CD8-positive, alpha-beta memory T cell (primary cell): ENCODE results near the gene PSME4. TPM values are rescaled to one million over a fixed set of nuclear protein-coding genes. Genes with fewer than 3 reads are reported as not detected.
"Not testable (repeated sequence)": the region's sequence is repeated elsewhere in the genome, so short reads cannot be mapped to it uniquely, and the experiment has no call there.

Experiments
- CTCF ChIA-PET: fragments of 350-600 bp; sonication (Branson Sonifier 250); formaldehyde crosslinking; loops from one replicate; lab custom pipeline; 2021; ENCODE audit warnings: antibody characterized with exemption; lab: Charles Lee
- POLR2A ChIA-PET: fragments of 350-600 bp; sonication (Branson Sonifier 250); formaldehyde crosslinking; loops from one replicate; lab custom pipeline; 2021; ENCODE audit warnings: antibody characterized with exemption; lab: Charles Lee
- DNase-seq, 5 donors: peaks; one replicate each; pipeline versions ENCODE4 v3.0.0 to v3.0.0-alpha.2; 2020 to 2022; ENCODE audit warnings: mixed read lengths in 1 of 5
- H3K27ac ChIP-seq: one replicate; pipeline ENCODE4 v1.7.0; 2013; ENCODE audit warnings: low read depth, mild to moderate bottlenecking, low read length, moderate library complexity
- H3K27me3 ChIP-seq: 2 replicates; pipeline ENCODE4 v1.7.0; 2013; ENCODE audit warnings: low read length, mild to moderate bottlenecking; ENCODE audit not compliant: insufficient read depth, poor library complexity, severe bottlenecking
- H3K36me3 ChIP-seq: 2 replicates; pipeline ENCODE4 v1.7.0; 2013; ENCODE audit warnings: mild to moderate bottlenecking, low read length, moderate library complexity; ENCODE audit not compliant: insufficient read depth
- H3K4me1 ChIP-seq: 2 replicates; pipeline ENCODE4 v1.7.0; 2013; ENCODE audit warnings: mild to moderate bottlenecking, low read length, moderate library complexity; ENCODE audit not compliant: insufficient read depth
- H3K4me3 ChIP-seq: 2 replicates; pipeline ENCODE4 v1.7.0; 2013; ENCODE audit warnings: mild to moderate bottlenecking, low read length
- H3K9me3 ChIP-seq: 2 replicates; pipeline ENCODE4 v1.7.0; 2013; ENCODE audit warnings: mild to moderate bottlenecking, low read length
- H3K27ac Mint-ChIP-seq, 8 donors: one replicate each; pipeline ENCODE4 v1.8.0; 2020 to 2021; ENCODE audit warnings: mixed read lengths in 8 of 8, mild to moderate bottlenecking in 6 of 8, inconsistent platforms in 3 of 8, moderate library complexity in 3 of 8
- H3K27me3 Mint-ChIP-seq, 2 donors: one replicate each; pipeline ENCODE4 v1.8.0; 2020 to 2021; ENCODE audit warnings: mixed read lengths in 2 of 2, mild to moderate bottlenecking in 1 of 2, moderate library complexity in 1 of 2
- H3K36me3 Mint-ChIP-seq, 3 donors: one replicate each; pipeline ENCODE4 v1.8.0; 2020 to 2021; ENCODE audit warnings: mixed read lengths in 3 of 3, inconsistent platforms in 1 of 3, mild to moderate bottlenecking in 1 of 3
- H3K4me1 Mint-ChIP-seq, 3 donors: one replicate each; pipeline ENCODE4 v1.8.0; 2020 to 2021; ENCODE audit warnings: mixed read lengths in 3 of 3, inconsistent platforms in 1 of 3, mild to moderate bottlenecking in 1 of 3
- H3K4me3 Mint-ChIP-seq, 7 donors: one replicate each; pipeline ENCODE4 v1.8.0; 2020 to 2021; ENCODE audit warnings: mixed read lengths in 7 of 7, mild to moderate bottlenecking in 6 of 7, moderate library complexity in 4 of 7, inconsistent platforms in 2 of 7
- H3K9me3 Mint-ChIP-seq, 5 donors: one replicate each; pipeline ENCODE4 v1.8.0; 2020 to 2022; ENCODE audit warnings: mixed read lengths in 5 of 5, mild to moderate bottlenecking in 3 of 5, moderate library complexity in 2 of 5, inconsistent platforms in 1 of 5
- polyA plus RNA-seq: library from polyadenylated mRNA; unstranded; fragments of 300-500 nt; fragmentation: Illumina TruSeq; gene quantifications from one replicate; pipeline ENCODE4 v1.2.3, GENCODE V29; 2021
- total RNA-seq, 2 experiments: library from RNA; stranded (reverse); gene quantifications; one replicate each; pipeline ENCODE4 v1.2.3, GENCODE V29; 2021

Gene PSME4
- total and polyA plus RNA-seq, 3 experiments from 2014 or later = 6.2 to 49.9 (median 48.0) TPM

DNA sequence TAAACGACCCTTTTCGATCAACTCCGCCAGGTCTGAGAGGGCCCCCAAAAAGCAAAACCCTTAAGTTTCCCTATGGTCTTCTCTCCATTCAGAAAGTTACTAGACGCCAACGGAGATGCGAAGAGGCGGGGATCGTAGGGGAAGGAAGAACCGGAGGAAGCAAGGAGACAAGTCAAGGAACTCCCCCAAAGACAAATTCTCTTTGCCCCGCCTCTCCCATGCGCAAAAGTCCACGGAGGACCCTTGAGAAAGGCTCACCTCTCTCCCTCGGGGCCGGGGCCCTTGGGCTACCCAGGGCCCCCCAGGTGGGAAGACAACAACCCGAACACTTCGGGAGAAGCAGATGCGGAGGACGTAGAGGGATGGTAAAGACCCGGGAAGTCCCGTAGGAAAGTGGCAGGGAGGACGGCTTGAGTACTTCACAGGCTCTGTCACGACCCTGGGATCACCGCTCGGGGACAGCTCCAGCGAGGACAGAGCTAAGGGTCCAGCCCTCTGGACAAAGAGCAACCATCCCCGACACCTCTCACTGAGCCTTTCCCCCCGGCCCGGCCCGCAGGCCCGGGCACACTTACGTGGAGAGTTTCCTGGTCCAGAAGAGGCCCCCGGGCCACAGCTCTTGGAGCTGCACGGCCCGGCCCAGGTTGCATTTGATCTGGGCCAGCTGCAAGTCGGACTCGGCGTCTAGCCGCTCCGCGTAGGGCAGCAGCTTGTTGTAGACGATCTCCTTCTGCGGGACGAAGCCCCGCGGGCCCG lies 647 bp downstream of the PSME4 start:
- POLR2A ChIA-PET = interaction anchor here (0.8 to 3.8 kb wide), 4 partner anchors 25 to 146 kb away, joined by 3 to 23 read pairs (median 6); partner anchors contain the start of gene ACYP2

DNA sequence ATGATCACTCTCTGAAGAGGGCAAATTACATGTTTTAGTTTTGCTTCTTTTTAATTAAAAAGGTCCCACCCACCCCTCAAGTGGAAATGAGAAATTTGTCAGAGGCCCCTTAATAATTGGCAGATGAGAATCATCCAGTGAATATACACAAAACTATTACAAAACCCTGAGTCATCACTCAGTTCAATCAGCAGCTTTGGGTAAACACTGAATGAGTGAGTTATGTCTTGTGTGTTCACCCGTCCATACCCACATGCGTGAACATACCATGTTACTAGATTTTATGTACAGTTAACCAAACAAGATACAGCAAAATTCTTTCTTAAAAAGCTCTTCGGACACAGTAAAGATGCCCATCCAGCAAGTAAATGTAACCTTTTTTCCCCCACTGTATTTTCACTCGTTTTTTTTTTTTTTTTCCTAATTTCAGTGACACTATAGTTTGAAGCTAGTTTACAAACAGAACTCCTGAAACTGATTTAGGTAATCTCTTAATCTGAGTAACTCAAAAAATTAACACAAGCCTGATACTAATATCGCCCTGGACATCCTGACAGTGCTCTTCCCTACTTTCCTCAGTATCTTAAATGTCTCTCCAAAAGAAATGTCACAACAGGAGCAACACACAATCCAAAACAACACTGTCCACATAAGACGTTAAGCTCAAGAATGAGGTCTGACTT lies 1.4 kb downstream of the PSME4 start:
- no peak for DNase-seq
- ChIA-PET POLR2A (interaction anchor here (0.5 to 3.8 kb wide), 4 partner anchors 17 to 146 kb away, joined by 3 to 23 read pairs (median 6); partner anchors contain the start of gene ACYP2), CTCF (interaction anchor here (1.0 to 3.6 kb wide), 5 partner anchors 10 to 84 kb away, joined by 3 to 9 read pairs (median 5); no protein-coding TSS in a partner anchor)
- Histone ChIP-seq H3K27ac (peak overlapping the region; percentile 92), H3K36me3 (no peaks in the 10 kb centered on the region), H3K9me3 (no peaks in the 10 kb centered on the region), H3K27me3 (no peaks in the 10 kb centered on the region), H3K4me1 (peaks cover 48% of the 10 kb centered on the region), H3K4me3 (peak overlapping the region; percentile 87)
- no peaks in the 10 kb centered on the region for H3K27me3 Mint-ChIP-seq
- H3K4me3 Mint-ChIP-seq = peak overlapping the region; percentile 89 to 97 (median 94)
- peaks cover 0 to 32% (median 10%) of the 10 kb centered on the region in 3 donors for H3K36me3 Mint-ChIP-seq
- peak overlapping the region; percentile 83 to 99 (median 94) for H3K27ac Mint-ChIP-seq
- peaks cover 59 to 70% (median 62%) of the 10 kb centered on the region in 3 donors for H3K4me1 Mint-ChIP-seq
- no peaks in the 10 kb centered on the region for H3K9me3 Mint-ChIP-seq

More for the DNA sequence above, 647 bp downstream of the PSME4 start:
- H3K27me3 ChIP-seq = no peaks in the 10 kb centered on the region
- Mint-ChIP-seq H3K4me1 (peaks cover 55 to 68% (median 59%) of the 10 kb centered on the region in 3 donors), H3K27me3 (no peaks in the 10 kb centered on the region), H3K27ac (peak overlapping the region; percentile 83 to 99 (median 94)), H3K9me3 (no peaks in the 10 kb centered on the region), H3K36me3 (peaks cover 3 to 38% (median 13%) of the 10 kb centered on the region in 3 donors), H3K4me3 (peak overlapping the region; percentile 89 to 97 (median 94))
- H3K9me3 ChIP-seq = no peaks in the 10 kb centered on the region
- CTCF ChIA-PET = interaction anchor here (1.0 to 3.6 kb wide), 3 partner anchors 17 to 43 kb away, joined by 3 to 9 read pairs (median 5); no protein-coding TSS in a partner anchor
- peak overlapping the region; percentile 92 for H3K27ac ChIP-seq
- peaks cover 41% of the 10 kb centered on the region for H3K4me1 ChIP-seq
- peak in 4 of 5 donors; percentile 5 to 51 (median 16) for DNase-seq
- H3K4me3 ChIP-seq = peak overlapping the region; percentile 87
- H3K36me3 ChIP-seq = no peaks in the 10 kb centered on the region

DNA sequence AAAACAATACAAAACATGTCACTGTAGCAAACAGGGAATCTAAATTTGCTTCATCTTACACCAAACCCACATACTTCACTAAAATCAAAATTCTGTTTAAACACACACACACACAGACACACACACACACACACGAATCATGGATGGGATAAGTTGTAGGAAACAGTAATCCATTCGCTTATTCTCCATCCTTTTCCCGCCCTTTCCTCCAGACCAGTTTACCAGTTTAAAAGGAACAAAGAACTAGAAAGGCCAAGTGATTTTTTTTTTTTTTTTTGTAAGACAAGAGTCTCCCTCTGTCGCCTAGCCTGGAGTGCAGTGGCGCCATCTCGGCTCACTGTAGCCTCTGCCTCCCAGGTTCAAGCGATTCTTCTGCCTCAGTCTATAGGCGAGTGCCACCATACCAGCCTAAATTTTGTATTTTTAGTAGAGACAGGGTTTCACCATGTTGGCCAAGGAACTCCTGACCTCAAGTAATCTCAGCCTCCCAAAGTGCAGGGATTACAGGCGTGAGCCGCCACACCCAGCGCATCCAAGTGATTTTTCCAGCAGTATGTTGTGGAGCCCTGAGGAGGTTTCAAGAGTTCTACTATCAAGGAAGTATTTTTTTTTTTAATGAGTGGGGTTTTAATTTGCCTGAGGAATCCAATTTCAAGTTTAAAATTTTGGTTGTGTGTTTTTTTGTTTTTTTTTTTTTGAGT lies 5.7 kb downstream of the PSME4 start:
- Histone ChIP-seq H3K27ac (no peak overlapping the region), H3K4me1 (peaks cover 46% of the 10 kb centered on the region), H3K4me3 (no peak overlapping the region), H3K36me3 (no peaks in the 10 kb centered on the region), H3K9me3 (no peaks in the 10 kb centered on the region), H3K27me3 (no peaks in the 10 kb centered on the region)
- CTCF ChIA-PET = no interaction called here
- peak overlapping the region; percentile 15 to 60 (median 22) for H3K4me3 Mint-ChIP-seq
- H3K27me3 Mint-ChIP-seq = no peaks in the 10 kb centered on the region
- H3K9me3 Mint-ChIP-seq = no peaks in the 10 kb centered on the region
- peaks cover 66 to 92% (median 82%) of the 10 kb centered on the region in 3 donors for H3K4me1 Mint-ChIP-seq
- H3K36me3 Mint-ChIP-seq = peaks cover 0 to 23% (median 4%) of the 10 kb centered on the region in 3 donors
- POLR2A ChIA-PET = no interaction called here
- DNase-seq = no peak
- H3K27ac Mint-ChIP-seq = peak overlapping the region in 3 of 8 donors; percentile 0 to 83 (median 29)

DNA sequence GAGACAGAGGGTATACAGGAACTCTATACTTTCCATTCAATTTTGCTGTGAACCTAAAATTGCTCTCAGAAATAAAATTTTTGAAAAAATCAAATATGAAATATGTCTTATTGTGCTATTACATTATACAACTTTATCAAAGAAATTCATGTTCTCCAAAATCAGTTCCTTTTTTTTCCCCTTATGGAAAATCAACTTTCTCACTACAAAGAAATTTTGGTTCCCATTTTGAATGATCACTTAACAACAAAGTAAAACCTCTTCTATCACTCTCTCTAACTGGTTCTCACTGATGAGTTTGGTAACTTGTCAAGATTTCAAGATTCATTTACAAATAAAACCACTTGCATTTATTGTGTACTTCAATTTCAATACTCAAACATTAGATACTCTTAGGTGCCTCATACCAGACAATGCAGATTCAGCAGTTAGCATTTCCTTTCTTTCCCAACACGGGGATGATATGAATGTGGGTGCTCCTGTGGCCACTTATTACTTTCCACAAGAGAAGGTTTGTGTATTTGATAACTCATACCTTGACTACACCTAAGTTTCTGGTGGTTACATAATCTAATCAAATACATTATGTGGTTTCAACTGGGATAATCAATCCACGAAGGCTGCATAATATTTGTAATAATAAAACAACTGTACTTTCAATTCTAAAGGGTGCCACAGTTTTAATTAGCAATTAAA lies 6.4 kb downstream of the PSME4 start:
- H3K4me3 Mint-ChIP-seq = peak overlapping the region in 6 of 7 donors; percentile 15 to 55 (median 28)
- POLR2A ChIA-PET = no interaction called here
- H3K36me3 Mint-ChIP-seq = peaks cover 0 to 19% (median 4%) of the 10 kb centered on the region in 3 donors
- CTCF ChIA-PET = no interaction called here
- H3K9me3 Mint-ChIP-seq = no peaks in the 10 kb centered on the region
- Histone ChIP-seq H3K9me3 (no peaks in the 10 kb centered on the region), H3K27ac (no peak overlapping the region), H3K36me3 (no peaks in the 10 kb centered on the region), H3K4me1 (peaks cover 46% of the 10 kb centered on the region), H3K27me3 (no peaks in the 10 kb centered on the region), H3K4me3 (no peak overlapping the region)
- H3K27ac Mint-ChIP-seq = peak overlapping the region in 4 of 8 donors; percentile 0 to 83 (median 64)
- peaks cover 66 to 93% (median 83%) of the 10 kb centered on the region in 3 donors for H3K4me1 Mint-ChIP-seq
- H3K27me3 Mint-ChIP-seq = no peaks in the 10 kb centered on the region
- DNase-seq = no peak

DNA sequence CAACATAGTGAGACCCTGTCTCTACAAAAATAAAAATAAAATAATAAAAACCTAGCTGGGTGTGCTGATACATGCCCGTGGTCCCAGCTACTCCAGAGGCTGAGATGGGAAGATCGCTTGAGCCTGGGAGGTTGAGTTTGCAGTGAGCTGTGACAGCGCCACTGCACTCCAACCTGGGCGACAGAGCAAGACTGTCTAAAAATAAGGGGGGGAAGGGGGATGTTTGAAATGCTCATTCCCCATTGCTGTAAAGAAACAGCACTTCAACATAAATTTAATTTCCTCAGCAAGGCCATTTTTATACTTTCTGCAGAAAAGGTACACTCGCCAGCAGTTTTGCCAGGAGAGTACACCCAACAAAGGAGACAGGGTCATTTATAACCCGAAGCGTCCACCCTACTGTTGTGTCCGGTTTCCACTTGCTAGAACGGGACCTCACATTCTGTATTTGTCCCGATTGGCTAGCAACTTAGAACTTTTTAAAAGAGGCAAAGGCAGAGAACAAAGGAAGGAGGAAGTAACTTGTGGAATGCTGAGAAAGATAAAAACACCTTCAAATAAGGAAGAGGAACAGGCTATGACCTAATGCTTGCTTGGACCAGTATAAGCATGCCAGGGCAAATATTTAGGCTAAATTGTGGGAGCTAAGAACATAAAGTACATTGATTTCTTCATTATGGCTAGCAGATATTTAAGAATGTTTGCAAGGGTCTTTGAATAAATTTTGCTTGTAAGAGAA lies 9.1 kb downstream of the PSME4 start:
- H3K27ac Mint-ChIP-seq = peak overlapping the region in 3 of 8 donors; percentile 23 to 43 (median 23)
- H3K4me3 ChIP-seq, H3K9me3 ChIP-seq, H3K27ac ChIP-seq, DNase-seq, H3K9me3 Mint-ChIP-seq, H3K4me3 Mint-ChIP-seq, H3K36me3 ChIP-seq, H3K27me3 ChIP-seq, POLR2A ChIA-PET, H3K27me3 Mint-ChIP-seq, CTCF ChIA-PET: not testable (repeated sequence)
- H3K4me1 ChIP-seq = peaks cover 24% of the 10 kb centered on the region
- H3K36me3 Mint-ChIP-seq = peaks cover 0 to 15% (median 4%) of the 10 kb centered on the region in 3 donors
- peaks cover 62 to 87% (median 80%) of the 10 kb centered on the region in 3 donors for H3K4me1 Mint-ChIP-seq

- no peaks in the 10 kb centered on the region for H3K9me3 Mint-ChIP-seq
- H3K4me3 Mint-ChIP-seq = no peak overlapping the region
- H3K27ac Mint-ChIP-seq = peak overlapping the region in 2 of 8 donors; percentile 29 to 33
- Histone ChIP-seq H3K27me3 (no peaks in the 10 kb centered on the region), H3K27ac (no peak overlapping the region), H3K4me1 (peaks cover 24% of the 10 kb centered on the region), H3K4me3 (no peak overlapping the region), H3K9me3 (no peaks in the 10 kb centered on the region), H3K36me3 (no peaks in the 10 kb centered on the region)
- DNase-seq = no peak
- H3K36me3 Mint-ChIP-seq = peaks cover 0 to 15% (median 4%) of the 10 kb centered on the region in 3 donors
- CTCF ChIA-PET = interaction anchor here (1.6 kb wide), 1 partner anchor 8 kb away, joined by 5 read pairs; no protein-coding TSS in a partner anchor
- H3K4me1 Mint-ChIP-seq = peaks cover 61 to 86% (median 84%) of the 10 kb centered on the region in 3 donors
- POLR2A ChIA-PET = no interaction called here
- no peaks in the 10 kb centered on the region for H3K27me3 Mint-ChIP-seq
Observed at GRCh38 chr2:53960476-53960875, 10.3 kb downstream of the PSME4 start.

GRCh38 chr2:53958443-53958842 lies 12.3 kb downstream of the PSME4 start:
- Histone ChIP-seq H3K36me3 (no peaks in the 10 kb centered on the region), H3K4me1 (peaks cover 10% of the 10 kb centered on the region), H3K9me3 (no peaks in the 10 kb centered on the region), H3K4me3 (no peak overlapping the region), H3K27ac (no peak overlapping the region), H3K27me3 (no peaks in the 10 kb centered on the region)
- H3K9me3 Mint-ChIP-seq = no peaks in the 10 kb centered on the region
- peaks cover 0 to 17% (median 4%) of the 10 kb centered on the region in 3 donors for H3K36me3 Mint-ChIP-seq
- H3K4me3 Mint-ChIP-seq = no peak overlapping the region
- CTCF ChIA-PET = no interaction called here
- H3K27me3 Mint-ChIP-seq = no peaks in the 10 kb centered on the region
- DNase-seq = no peak
- H3K27ac Mint-ChIP-seq = no peak overlapping the region
- peaks cover 50 to 83% (median 73%) of the 10 kb centered on the region in 3 donors for H3K4me1 Mint-ChIP-seq
- POLR2A ChIA-PET = no interaction called here
